ENCODE results near the gene SLC39A11.

DNA sequence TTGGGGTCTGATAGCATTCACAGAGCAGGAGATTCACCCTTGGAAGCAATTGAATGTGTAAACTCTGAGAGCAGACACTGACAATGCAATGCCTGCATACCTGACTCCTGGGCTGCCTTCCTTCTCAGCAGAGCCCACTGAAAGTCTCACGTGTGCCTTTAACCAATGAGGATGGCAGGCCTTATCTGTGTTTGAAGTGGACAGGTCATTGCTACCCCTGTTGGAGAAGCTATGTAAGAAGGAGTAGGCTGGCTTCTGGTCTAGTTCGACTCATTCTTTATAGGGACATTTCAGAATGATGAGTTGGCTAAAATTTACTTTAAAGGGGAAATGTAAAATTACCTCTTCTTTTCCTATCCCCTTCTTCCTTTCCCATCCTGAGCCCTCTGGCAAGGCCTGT lies 446.3 kb downstream of the SLC39A11 start:
- TF ChIP-seq, protein P1, sequence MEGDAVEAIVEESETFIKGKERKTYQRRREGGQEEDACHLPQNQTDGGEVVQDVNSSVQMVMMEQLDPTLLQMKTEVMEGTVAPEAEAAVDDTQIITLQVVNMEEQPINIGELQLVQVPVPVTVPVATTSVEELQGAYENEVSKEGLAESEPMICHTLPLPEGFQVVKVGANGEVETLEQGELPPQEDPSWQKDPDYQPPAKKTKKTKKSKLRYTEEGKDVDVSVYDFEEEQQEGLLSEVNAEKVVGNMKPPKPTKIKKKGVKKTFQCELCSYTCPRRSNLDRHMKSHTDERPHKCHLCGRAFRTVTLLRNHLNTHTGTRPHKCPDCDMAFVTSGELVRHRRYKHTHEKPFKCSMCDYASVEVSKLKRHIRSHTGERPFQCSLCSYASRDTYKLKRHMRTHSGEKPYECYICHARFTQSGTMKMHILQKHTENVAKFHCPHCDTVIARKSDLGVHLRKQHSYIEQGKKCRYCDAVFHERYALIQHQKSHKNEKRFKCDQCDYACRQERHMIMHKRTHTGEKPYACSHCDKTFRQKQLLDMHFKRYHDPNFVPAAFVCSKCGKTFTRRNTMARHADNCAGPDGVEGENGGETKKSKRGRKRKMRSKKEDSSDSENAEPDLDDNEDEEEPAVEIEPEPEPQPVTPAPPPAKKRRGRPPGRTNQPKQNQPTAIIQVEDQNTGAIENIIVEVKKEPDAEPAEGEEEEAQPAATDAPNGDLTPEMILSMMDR (IDR thresholded peaks at IDR 0.05) = no peak
- no peak for TF ChIP-seq POLR2A (IDR thresholded peaks at IDR 0.05)

All from esophagus squamous epithelium (tissue), 4 donors.